Upper lobe of left lung (tissue), 6 donors: ENCODE measurements around the gene PIK3C2G. TPM values are rescaled to one million over a fixed set of nuclear protein-coding genes. Genes with fewer than 3 reads are reported as not detected.
A peak's percentile ranks its signal among the peaks of the same experiment; 100 is the strongest.

Experiments
- ATAC-seq, 2 donors: fragments of 200-7000 bp; cut with Tn5 transposase; one replicate each; pipeline ENCODE4 v1.9.1; 2022; ENCODE audit warnings: mild to moderate bottlenecking in 2 of 2, moderate library complexity in 2 of 2; ENCODE audit not compliant: low FRiP score in 2 of 2
- DNase-seq, 2 donors: peaks; one replicate each; pipeline ENCODE4 v3.0.0-alpha.2; 2019 to 2020
- H3K27ac ChIP-seq, 4 donors: fragments of 200-600 bp; sonication (generic); one replicate each; pipeline ENCODE4 v1.5.1; 2016 to 2019
- H3K27me3 ChIP-seq, 4 donors: fragments of 200-600 bp; sonication (generic); one replicate each; pipeline ENCODE4 v1.5.1; 2017 to 2019
- H3K36me3 ChIP-seq, 4 donors: fragments of 200-600 bp; sonication (generic); one replicate each; pipeline ENCODE4 v1.5.1; 2016 to 2019
- H3K4me1 ChIP-seq, 4 donors: fragments of 200-600 bp; sonication (generic); one replicate each; pipeline ENCODE4 v1.5.1; 2018 to 2019
- H3K4me3 ChIP-seq, 4 donors: fragments of 200-600 bp; sonication (generic); one replicate each; pipeline ENCODE4 v1.5.1; 2017 to 2019; ENCODE audit warnings: mild to moderate bottlenecking in 2 of 4, moderate library complexity in 1 of 4
- H3K9me3 ChIP-seq, 4 donors: fragments of 200-600 bp; sonication (generic); one replicate each; pipeline ENCODE4 v1.5.1; 2018 to 2019
- CTCF ChIP-seq, 6 experiments: fragments of 450-650 bp in 4 of 6; fragments of 200-600 bp in 2 of 6; sonication (generic) in 2 of 6; IDR thresholded peaks; one replicate each; pipeline ENCODE4 v1.5.1; 2016 to 2019; ENCODE audit warnings: antibody characterized with exemption in 6 of 6
- EP300 ChIP-seq, 4 donors: sonication (generic); formaldehyde crosslinking; IDR thresholded peaks; one replicate each; pipeline ENCODE4 v1.5.1; 2017; ENCODE audit warnings: antibody characterized with exemption in 4 of 4, control low read depth in 2 of 4
- POLR2A ChIP-seq, 4 donors: fragments of 450-650 bp; IDR thresholded peaks; one replicate each; pipeline ENCODE4 v1.5.1; 2016 to 2017; ENCODE audit warnings: antibody characterized with exemption in 4 of 4, mild to moderate bottlenecking in 2 of 4
- POLR2AphosphoS5 ChIP-seq, 2 donors: sonication (generic); formaldehyde crosslinking; IDR thresholded peaks; one replicate each; pipeline ENCODE4 v1.5.1; 2017; ENCODE audit warnings: antibody characterized with exemption in 2 of 2
- WGBS, 2 donors: methylation state at CpG; one replicate each; pipeline ENCODE4 v1.1.5; 2017 to 2018; 5-methylcytosine and 5-hydroxymethylcytosine counted together
- total RNA-seq, 6 donors: library from RNA; depleted of rRNA in 4 of 6; stranded (reverse); fragments of >200 nt in 4 of 6; gene quantifications; one replicate each; pipeline versions ENCODE4 v1.1.0 to v1.2.1, GENCODE V29; 2016 to 2021
- donor health status: DM: no; HTN: no; CAD: no; lungs with moderate emphysema.
- donor health status: DM: no; HTN: yes; CAD: no; lungs with severe emphysema.

The PIK3C2G gene
- total RNA-seq, 6 donors from 2014 or later: 0.33 to 3.1 (median 0.39) TPM; not detected in 1

- no peak for DNase-seq
- peaks cover 0 to 5% (median 0%) of the 10 kb centered on the region in 4 donors for H3K9me3 ChIP-seq
- H3K4me3 ChIP-seq: no peak overlapping the region
- 75 to 85% methylated on average over 2 of the region's 2 CpGs for WGBS, 2 donors
- no peaks in the 10 kb centered on the region for H3K36me3 ChIP-seq
- no peak overlapping the region for H3K27ac ChIP-seq
- no peaks in the 10 kb centered on the region for H3K27me3 ChIP-seq
- H3K4me1 ChIP-seq: no peaks in the 10 kb centered on the region
- no peak for TF ChIP-seq CTCF (IDR thresholded peaks at IDR 0.05)
- TF ChIP-seq POLR2AphosphoS5 (IDR thresholded peaks at IDR 0.05): no peak
- no peak for TF ChIP-seq POLR2A (IDR thresholded peaks at IDR 0.05)
- TF ChIP-seq EP300 (IDR thresholded peaks at IDR 0.05): no peak
- ATAC-seq: peak in 1 of 2 donors; percentile 11
These were observed 114.3 kb downstream of the PIK3C2G start for GRCh38 chr12:18375583-18375982.

- peak in 1 of 2 donors; percentile 9 for ATAC-seq
- no peak for DNase-seq
- H3K9me3 ChIP-seq: no peaks in the 10 kb centered on the region
- no peaks in the 10 kb centered on the region for H3K36me3 ChIP-seq
- no peaks in the 10 kb centered on the region for H3K27me3 ChIP-seq
- TF ChIP-seq CTCF (IDR thresholded peaks at IDR 0.05): no peak
- 63 to 66% methylated on average over 4 of the region's 4 CpGs for WGBS, 2 donors
- no peak overlapping the region for H3K4me3 ChIP-seq
- H3K4me1 ChIP-seq: peaks cover 0 to 4% (median 0%) of the 10 kb centered on the region in 4 donors
- H3K27ac ChIP-seq: no peak overlapping the region
These were observed 121.0 kb downstream of the PIK3C2G start for GRCh38 chr12:18382236-18382885.

GRCh38 chr12:18383203-18383602, 121.9 kb downstream of the PIK3C2G start:
- no peak for DNase-seq
- Histone ChIP-seq H3K27me3 (no peaks in the 10 kb centered on the region), H3K36me3 (no peaks in the 10 kb centered on the region), H3K4me1 (peaks cover 0 to 4% (median 0%) of the 10 kb centered on the region in 4 donors), H3K27ac (peak overlapping the region in 1 of 4 donors; percentile 14), H3K4me3 (no peak overlapping the region), H3K9me3 (no peaks in the 10 kb centered on the region)
- WGBS, 2 donors: 40 to 43% methylated on average over 4 of the region's 4 CpGs
- no peak for TF ChIP-seq CTCF (IDR thresholded peaks at IDR 0.05)
- no peak for TF ChIP-seq POLR2A (IDR thresholded peaks at IDR 0.05)
- TF ChIP-seq EP300 (IDR thresholded peaks at IDR 0.05): no peak
- TF ChIP-seq POLR2AphosphoS5 (IDR thresholded peaks at IDR 0.05): peak in 1 of 2 donors; percentile 43
- ATAC-seq: peak in 1 of 2 donors; percentile 63

- H3K27ac ChIP-seq: no peak overlapping the region
- no peak overlapping the region for H3K4me3 ChIP-seq
- peaks cover 0 to under 1% (median 0%) of the 10 kb centered on the region in 4 donors for H3K4me1 ChIP-seq
- TF ChIP-seq POLR2AphosphoS5 (IDR thresholded peaks at IDR 0.05): no peak
- no peak for TF ChIP-seq POLR2A (IDR thresholded peaks at IDR 0.05)
- no peak for TF ChIP-seq EP300 (IDR thresholded peaks at IDR 0.05)
- TF ChIP-seq CTCF (IDR thresholded peaks at IDR 0.05): no peak
- DNase-seq: no peak
- H3K9me3 ChIP-seq: no peaks in the 10 kb centered on the region
- no peak for ATAC-seq
- no peaks in the 10 kb centered on the region for H3K27me3 ChIP-seq
- H3K36me3 ChIP-seq: no peaks in the 10 kb centered on the region
- WGBS, 2 donors: 74 to 87% methylated on average over 6 of the region's 6 CpGs
These were observed 126.4 kb downstream of the PIK3C2G start for GRCh38 chr12:18387706-18388105.

- TF ChIP-seq EP300 (IDR thresholded peaks at IDR 0.05) (no peak), POLR2A (IDR thresholded peaks at IDR 0.05) (no peak), CTCF (IDR thresholded peaks at IDR 0.05) (no peak), POLR2AphosphoS5 (IDR thresholded peaks at IDR 0.05) (no peak)
- DNase-seq (no peak), ATAC-seq (no peak)
- H3K27ac ChIP-seq: no peak overlapping the region
- H3K4me3 ChIP-seq: no peak overlapping the region
- H3K4me1 ChIP-seq: no peaks in the 10 kb centered on the region
- 53 to 65% methylated on average over 4 of the region's 4 CpGs for WGBS, 2 donors
- no peaks in the 10 kb centered on the region for H3K27me3 ChIP-seq
- H3K9me3 ChIP-seq: no peaks in the 10 kb centered on the region
- H3K36me3 ChIP-seq: no peaks in the 10 kb centered on the region
These were observed 128.5 kb downstream of the PIK3C2G start for GRCh38 chr12:18389820-18390219.
